Loucy (cell line): ENCODE results near the gene TP53I13.

Source experiments
- H2AFZ ChIP-seq: fragments of 200-600 bp; sonication (generic); 2 replicates; pipeline ENCODE4 v1.6.0; 2016; ENCODE audit warnings: antibody characterized with exemption, mild to moderate bottlenecking, low read length, moderate library complexity
- H3F3A ChIP-seq: fragments of 200-600 bp; 2 replicates; pipeline ENCODE4 v1.6.0; 2016; ENCODE audit warnings: antibody characterized with exemption, low read depth, mild to moderate bottlenecking
- H3K27me3 ChIP-seq: fragments of 200-600 bp; sonication (generic); 2 replicates; pipeline ENCODE4 v1.6.1; 2014; ENCODE audit warnings: low read length, mild to moderate bottlenecking; ENCODE audit not compliant: insufficient read depth, poor library complexity, severe bottlenecking
- H3K36me3 ChIP-seq: fragments of 200-600 bp; sonication (generic); 2 replicates; pipeline ENCODE4 v1.6.1; 2016; ENCODE audit warnings: low read length; ENCODE audit not compliant: insufficient read depth
- H3K4me1 ChIP-seq: fragments of 200-600 bp; sonication (generic); 2 replicates; pipeline ENCODE4 v1.5.1; 2014; ENCODE audit warnings: low read length, mild to moderate bottlenecking; ENCODE audit not compliant: insufficient read depth, poor library complexity, severe bottlenecking
- H3K4me2 ChIP-seq: fragments of 200-600 bp; sonication (generic); 2 replicates; pipeline ENCODE4 v1.6.0; 2014; ENCODE audit warnings: antibody characterized with exemption, low read length, low read depth, mild to moderate bottlenecking; ENCODE audit not compliant: poor library complexity, severe bottlenecking
- H3K4me3 ChIP-seq: fragments of 200-600 bp; sonication (generic); 2 replicates; pipeline ENCODE4 v1.5.1; 2014; ENCODE audit warnings: low read length, mild to moderate bottlenecking, mixed read lengths; ENCODE audit not compliant: poor library complexity, severe bottlenecking
- H3K79me2 ChIP-seq: fragments of 200-600 bp; sonication (generic); 2 replicates; pipeline ENCODE4 v1.6.1; 2014; ENCODE audit warnings: low read length; ENCODE audit not compliant: insufficient read depth
- H3K9ac ChIP-seq: fragments of 200-600 bp; sonication (generic); 2 replicates; pipeline ENCODE4 v1.6.0; 2014; ENCODE audit warnings: mild to moderate bottlenecking, low read depth, low read length, moderate library complexity; ENCODE audit not compliant: poor library complexity, severe bottlenecking
- H3K9me2 ChIP-seq: fragments of 200-600 bp; sonication (generic); replicated peaks from 2 replicates; pipeline ENCODE4 v1.6.1; 2016; ENCODE audit warnings: low read depth, low read length, mixed read lengths
- H3K9me3 ChIP-seq: fragments of 200-600 bp; sonication (generic); 2 replicates; pipeline ENCODE4 v1.6.1; 2014; ENCODE audit warnings: mild to moderate bottlenecking, antibody characterized with exemption, low read length, low read depth; ENCODE audit not compliant: insufficient read depth
- H4K20me1 ChIP-seq: fragments of 200-600 bp; sonication (generic); 2 replicates; pipeline ENCODE4 v1.6.0; 2014; ENCODE audit warnings: antibody characterized with exemption, low read length, mild to moderate bottlenecking; ENCODE audit not compliant: insufficient read depth, poor library complexity, severe bottlenecking
- CTCF ChIP-seq: fragments of 200-600 bp; sonication (generic); conservative IDR thresholded peaks from 2 replicates; pipeline ENCODE4 v1.5.1; 2014; ENCODE audit warnings: mild to moderate bottlenecking, antibody characterized with exemption, low read length
- EZH2phosphoT487 ChIP-seq: fragments of 200-600 bp; IDR thresholded peaks from 2 replicates; pipeline ENCODE4 v1.6.1; 2018; ENCODE audit warnings: antibody characterized with exemption, mild to moderate bottlenecking, moderate library complexity, borderline replicate concordance

Gene TP53I13

GRCh38 chr17:29577001-29577370 lies 8.5 kb downstream of the TP53I13 start:
- TF ChIP-seq EZH2phosphoT487 (no peak), CTCF (no peak)
- H3K9me2 ChIP-seq = no peaks in the 10 kb centered on the region
- H3F3A ChIP-seq = no peaks in the 10 kb centered on the region
- H4K20me1 ChIP-seq = peaks cover 6% of the 10 kb centered on the region
- no peak overlapping the region for H3K4me2 ChIP-seq
- H3K4me3 ChIP-seq = no peak overlapping the region
- H3K36me3 ChIP-seq = peaks cover 61% of the 10 kb centered on the region; the same call in 1 of the 2 replicates
- H3K79me2 ChIP-seq = no peaks in the 10 kb centered on the region
- H3K4me1 ChIP-seq = no peaks in the 10 kb centered on the region
- H3K27me3 ChIP-seq = no peaks in the 10 kb centered on the region
- no peak overlapping the region for H2AFZ ChIP-seq
- H3K9ac ChIP-seq = no peak overlapping the region
- no peaks in the 10 kb centered on the region for H3K9me3 ChIP-seq

- H3K9ac ChIP-seq = no peak overlapping the region
- peaks cover 66% of the 10 kb centered on the region; the same call in 1 of the 2 replicates for H3K36me3 ChIP-seq
- H3F3A ChIP-seq = no peaks in the 10 kb centered on the region
- H4K20me1 ChIP-seq = peaks cover 6% of the 10 kb centered on the region
- TF ChIP-seq CTCF = no peak
- no peak for TF ChIP-seq EZH2phosphoT487
- H3K79me2 ChIP-seq = no peaks in the 10 kb centered on the region
- no peak overlapping the region for H3K4me3 ChIP-seq
- H3K4me2 ChIP-seq = no peak overlapping the region
- H3K27me3 ChIP-seq = no peaks in the 10 kb centered on the region
- H3K9me2 ChIP-seq = no peaks in the 10 kb centered on the region
- H2AFZ ChIP-seq = no peak overlapping the region
- H3K4me1 ChIP-seq = no peaks in the 10 kb centered on the region
- no peaks in the 10 kb centered on the region for H3K9me3 ChIP-seq
Observed at GRCh38 chr17:29577385-29578211, 9.1 kb downstream of the TP53I13 start.

- Histone ChIP-seq H3K4me3 (no peak overlapping the region), H2AFZ (no peak overlapping the region), H3K79me2 (peaks cover 9% of the 10 kb centered on the region; the same call in 1 of the 2 replicates), H3K4me1 (no peaks in the 10 kb centered on the region), H3F3A (no peaks in the 10 kb centered on the region), H3K9ac (no peak overlapping the region), H3K9me2 (no peaks in the 10 kb centered on the region), H3K9me3 (no peaks in the 10 kb centered on the region), H4K20me1 (peaks cover 8% of the 10 kb centered on the region), H3K4me2 (no peak overlapping the region), H3K27me3 (no peaks in the 10 kb centered on the region), H3K36me3 (peaks cover 60% of the 10 kb centered on the region; the same call in 1 of the 2 replicates)
- TF ChIP-seq CTCF = no peak
- no peak for TF ChIP-seq EZH2phosphoT487
Observed at GRCh38 chr17:29578626-29579485, 10.4 kb downstream of the TP53I13 start.
